HG03064 (cell line): ENCODE results near the gene CTIF.

Source experiments
- ATAC-seq: cut with Tn5 transposase; IDR thresholded peaks from one replicate; pipeline ENCODE4 v1.9.1; 2021; ENCODE audit warnings: low read depth; ENCODE audit not compliant: unreplicated experiment

Gene CTIF

GRCh38 chr18:48762836-48763718 is 224.2 kb downstream of the CTIF start:
- ATAC-seq: no peak

GRCh38 chr18:48763719-48764100 is 224.9 kb downstream of the CTIF start:
- no peak for ATAC-seq

- no peak for ATAC-seq
Observed at GRCh38 chr18:48765053-48765452, 226.2 kb downstream of the CTIF start.

GRCh38 chr18:48766026-48766425 is 227.2 kb downstream of the CTIF start:
- no peak for ATAC-seq

- no peak for ATAC-seq
Observed at GRCh38 chr18:48766487-48766886, 227.7 kb downstream of the CTIF start.

- no peak for ATAC-seq
Observed at GRCh38 chr18:48767090-48767690, 228.4 kb downstream of the CTIF start.

- no peak for ATAC-seq
Observed at GRCh38 chr18:48769006-48769636, 230.3 kb downstream of the CTIF start.

- ATAC-seq: no peak
Observed at GRCh38 chr18:48770243-48770642, 231.4 kb downstream of the CTIF start.

- no peak for ATAC-seq
Observed at GRCh38 chr18:48771641-48772375, 233.0 kb downstream of the CTIF start.

GRCh38 chr18:48772457-48772856 is 233.6 kb downstream of the CTIF start:
- no peak for ATAC-seq

- ATAC-seq: no peak
Observed at GRCh38 chr18:48773821-48774220, 235.0 kb downstream of the CTIF start.

- ATAC-seq: no peak
Observed at GRCh38 chr18:48774941-48775340, 236.1 kb downstream of the CTIF start.

- no peak for ATAC-seq
Observed at GRCh38 chr18:48775372-48776155, 236.7 kb downstream of the CTIF start.

GRCh38 chr18:48776156-48776555 is 237.3 kb downstream of the CTIF start:
- no peak for ATAC-seq

- ATAC-seq: no peak
Observed at GRCh38 chr18:48776641-48777025, 237.8 kb downstream of the CTIF start.

GRCh38 chr18:48777026-48777743 is 238.4 kb downstream of the CTIF start:
- ATAC-seq: no peak

GRCh38 chr18:48777744-48778116 is 238.9 kb downstream of the CTIF start:
- ATAC-seq: no peak

GRCh38 chr18:48778344-48779011 is 239.6 kb downstream of the CTIF start:
- no peak for ATAC-seq

- no peak for ATAC-seq
Observed at GRCh38 chr18:48779462-48779861, 240.6 kb downstream of the CTIF start.
